HFFc6 (cell line): ENCODE data around the gene ZSWIM3. TPM values are rescaled to one million over a fixed set of nuclear protein-coding genes. Genes with fewer than 3 reads are reported as not detected.

Experiments used
- DNase-seq: peaks from one replicate; pipeline ENCODE4 v3.0.0-alpha.2; 2018
- H3K27ac Mint-ChIP-seq: 2 replicates; pipeline ENCODE4 v1.8.0; 2020; ENCODE audit warnings: mild to moderate bottlenecking, mixed read lengths
- H3K27me3 Mint-ChIP-seq: 2 replicates; pipeline ENCODE4 v1.8.0; 2021; ENCODE audit warnings: mild to moderate bottlenecking, moderate library complexity, mixed read lengths; ENCODE audit not compliant: insufficient read depth
- H3K36me3 Mint-ChIP-seq: 2 replicates; pipeline ENCODE4 v1.8.0; 2021; ENCODE audit warnings: low read depth, mixed read lengths
- H3K4me1 Mint-ChIP-seq: 2 replicates; pipeline ENCODE4 v1.8.0; 2020; ENCODE audit warnings: low read depth, mixed read lengths
- H3K4me3 Mint-ChIP-seq: 2 replicates; pipeline ENCODE4 v1.8.0; 2020; ENCODE audit warnings: mild to moderate bottlenecking, moderate library complexity, mixed read lengths
- H3K9me3 Mint-ChIP-seq: 2 replicates; pipeline ENCODE4 v1.8.0; 2020; ENCODE audit warnings: mild to moderate bottlenecking, mixed read lengths
- CTCF ChIP-seq: fragments of 200-600 bp; sonication (generic); IDR thresholded peaks from 2 replicates; pipeline ENCODE4 v1.5.0; 2021; ENCODE audit warnings: antibody characterized with exemption, mild to moderate bottlenecking
- total RNA-seq, 6 experiments: library from RNA; stranded (reverse); fragmentation: NEBNext Ultra II Directional; extraction: Animal tissue kit (Norgen Biotek cat#: 25700); gene quantifications; 2 replicates in 1 of 6; 3 replicates in 5 of 6; pipeline ENCODE4 v1.2.3, GENCODE V29; 2021

The ZSWIM3 gene
- total RNA-seq, 6 experiments from 2014 or later = 2.3 to 4.0 (median 2.7) TPM

DNA sequence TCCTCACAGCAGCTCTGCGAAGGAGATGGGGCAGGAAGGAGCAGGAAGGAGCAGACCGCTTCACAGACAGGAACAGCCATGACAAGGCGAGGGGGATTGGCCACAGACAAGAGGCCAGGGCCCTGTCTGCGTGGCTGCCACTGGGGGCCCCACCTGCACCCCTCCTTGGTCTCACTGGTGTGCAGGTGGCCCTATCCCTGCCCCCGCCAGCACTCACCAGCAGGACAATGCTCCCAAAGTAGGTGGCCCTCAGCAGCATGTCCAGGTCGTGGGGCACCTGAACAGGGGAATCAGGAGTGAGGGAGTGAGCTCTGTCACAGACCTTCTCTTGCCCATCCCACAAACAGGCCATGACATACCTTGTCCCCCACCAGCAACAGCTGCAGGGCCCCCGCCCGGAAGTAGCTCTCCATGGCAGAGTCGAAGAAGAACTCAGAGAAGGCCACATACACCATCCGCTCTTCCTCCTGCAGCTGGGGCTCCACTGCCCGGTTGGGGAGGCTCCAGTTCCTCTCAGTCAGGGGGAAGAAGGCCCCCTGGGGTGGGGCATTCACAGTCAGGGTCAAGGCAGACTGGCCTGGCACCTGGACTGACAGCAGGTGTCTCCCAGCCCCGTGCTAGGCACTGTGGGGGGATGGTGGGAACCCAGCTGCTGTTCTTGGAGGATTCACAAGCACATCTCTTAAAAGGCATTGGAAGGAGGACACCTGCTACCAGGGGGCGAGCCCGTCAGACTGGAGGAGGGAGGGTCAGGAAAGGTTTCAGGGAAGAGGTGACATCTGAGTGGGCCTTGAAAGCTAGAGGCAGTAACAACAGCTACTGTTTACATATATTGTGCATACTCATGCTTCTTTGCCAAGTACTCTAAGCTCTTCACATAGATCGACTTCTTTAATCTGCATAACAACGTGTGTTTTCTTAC is 47.4 kb downstream of the ZSWIM3 start:
- DNase-seq = no peak
- H3K4me3 Mint-ChIP-seq = peak overlapping the region; percentile 46
- TF ChIP-seq CTCF = no peak

GRCh38 chr20:45905505-45906079 is 48.2 kb downstream of the ZSWIM3 start:
- peak overlapping the region; percentile 85 for H3K27ac Mint-ChIP-seq
- H3K36me3 Mint-ChIP-seq = peaks cover 2% of the 10 kb centered on the region
- no peaks in the 10 kb centered on the region for H3K9me3 Mint-ChIP-seq
- H3K4me3 Mint-ChIP-seq = peak overlapping the region; percentile 46
- H3K27me3 Mint-ChIP-seq = peaks cover 9% of the 10 kb centered on the region
- H3K4me1 Mint-ChIP-seq = peaks cover 23% of the 10 kb centered on the region
- peak; percentile 94 for DNase-seq
- no peak for TF ChIP-seq CTCF

More for the DNA sequence above, 47.4 kb downstream of the ZSWIM3 start:
- H3K36me3 Mint-ChIP-seq = no peaks in the 10 kb centered on the region
- peaks cover 9% of the 10 kb centered on the region for H3K27me3 Mint-ChIP-seq
- no peaks in the 10 kb centered on the region for H3K9me3 Mint-ChIP-seq
- peak overlapping the region; percentile 85 for H3K27ac Mint-ChIP-seq
- peaks cover 20% of the 10 kb centered on the region for H3K4me1 Mint-ChIP-seq

GRCh38 chr20:45907219-45907948 is 50.0 kb downstream of the ZSWIM3 start:
- H3K36me3 Mint-ChIP-seq = peaks cover 5% of the 10 kb centered on the region
- H3K27ac Mint-ChIP-seq = no peak overlapping the region
- DNase-seq = no peak
- no peaks in the 10 kb centered on the region for H3K9me3 Mint-ChIP-seq
- H3K27me3 Mint-ChIP-seq = peaks cover 9% of the 10 kb centered on the region
- no peak overlapping the region for H3K4me3 Mint-ChIP-seq
- H3K4me1 Mint-ChIP-seq = peaks cover 38% of the 10 kb centered on the region
- no peak for TF ChIP-seq CTCF

DNA sequence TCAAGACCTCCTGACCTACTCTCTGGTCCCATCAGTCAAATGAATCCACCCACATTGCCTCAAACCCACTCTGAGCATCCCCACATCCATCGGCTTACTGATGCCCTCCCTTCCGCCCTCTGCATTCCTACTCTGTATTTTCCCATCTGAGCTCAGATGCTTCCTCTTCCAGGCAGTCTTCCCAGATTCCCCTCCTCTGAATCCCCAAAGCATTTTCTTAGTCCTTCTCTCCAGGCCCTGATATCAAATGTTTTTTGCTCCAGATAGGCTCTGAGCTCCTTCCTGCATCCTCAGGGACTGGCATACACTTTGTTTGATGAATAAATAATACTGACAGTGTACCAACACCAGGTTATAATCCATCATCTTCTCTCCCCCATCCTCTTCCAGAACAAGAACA is 50.7 kb downstream of the ZSWIM3 start:
- H3K27ac Mint-ChIP-seq = no peak overlapping the region
- no peaks in the 10 kb centered on the region for H3K9me3 Mint-ChIP-seq
- peaks cover 5% of the 10 kb centered on the region for H3K36me3 Mint-ChIP-seq
- H3K4me1 Mint-ChIP-seq = peaks cover 40% of the 10 kb centered on the region
- TF ChIP-seq CTCF = no peak
- H3K27me3 Mint-ChIP-seq = peaks cover 7% of the 10 kb centered on the region
- no peak for DNase-seq
- H3K4me3 Mint-ChIP-seq = no peak overlapping the region

- no peak for DNase-seq
- Mint-ChIP-seq H3K36me3 (peaks cover 5% of the 10 kb centered on the region), H3K4me3 (no peak overlapping the region), H3K27ac (no peak overlapping the region), H3K9me3 (no peaks in the 10 kb centered on the region), H3K4me1 (peaks cover 40% of the 10 kb centered on the region), H3K27me3 (peaks cover 9% of the 10 kb centered on the region)
- no peak for TF ChIP-seq CTCF
Measured at GRCh38 chr20:45909336-45909808, 52.0 kb downstream of the ZSWIM3 start.
